ENCODE results near the gene GARIN5A. TPM values are rescaled to one million over a fixed set of nuclear protein-coding genes. Genes with fewer than 3 reads are reported as not detected.

The GARIN5A gene
- total RNA-seq, 1 experiment from 2014 or later, result 2.0 TPM

DNA sequence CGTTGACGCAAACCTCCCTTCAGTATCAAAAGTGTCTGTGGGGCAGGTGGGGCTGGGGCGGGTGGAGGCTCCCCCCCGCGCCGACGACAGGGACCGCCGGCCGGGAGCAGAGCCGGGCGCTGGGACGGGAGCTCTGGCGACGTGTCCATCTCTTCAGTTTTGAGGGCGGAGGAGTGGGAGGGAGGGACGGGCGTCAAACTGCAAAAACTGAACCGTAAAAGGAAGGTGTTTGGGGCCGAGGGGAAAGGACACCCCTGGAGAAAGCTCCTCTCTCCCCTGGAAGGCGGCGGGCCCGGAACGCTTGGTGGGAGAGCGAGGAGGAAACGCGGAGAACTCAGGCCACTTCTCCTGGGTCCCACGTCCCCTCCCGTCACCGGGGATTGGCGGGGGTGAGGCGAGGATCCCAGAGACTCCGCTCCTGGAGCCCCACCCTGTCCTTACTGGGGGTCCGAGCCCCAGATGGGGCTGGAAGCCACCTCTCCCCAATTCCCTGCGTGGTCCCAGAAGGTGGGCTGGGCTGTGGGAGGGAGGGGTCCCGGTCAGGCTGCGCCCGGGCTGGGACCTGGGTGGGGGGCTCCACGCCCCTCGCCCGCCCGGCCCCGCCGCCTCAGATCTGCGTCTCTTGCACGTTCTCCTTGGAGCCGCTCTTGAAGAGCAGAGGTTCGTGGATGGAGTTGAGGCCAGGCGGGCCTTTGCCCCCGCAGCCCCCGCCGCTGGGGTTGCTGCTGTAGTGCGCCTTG lies 40.5 kb upstream of the GARIN5A start:
- no peaks in the 10 kb centered on the region for H3K27me3 ChIP-seq (ENCODE audit: control insufficient read depth, insufficient read depth, low read length)
- CTCF ChIA-PET, result interaction anchor here (0.8 kb wide), 1 partner anchor 244 kb away, joined by 3 read pairs; no protein-coding TSS in a partner anchor
- H3K36me3 ChIP-seq (ENCODE audit: control insufficient read depth, insufficient read depth, low read length), result no peaks in the 10 kb centered on the region
- no TSS peak for BruUV-seq (replicated peaks)
- intact Hi-C loops (cut with micrococcal nuclease; ENCODE audit: unreplicated experiment) (no loop called here), in situ Hi-C loops (cut with HindIII; ENCODE audit: low pct_unique_long_range_greater_than_20kb, low sequenced_read_pairs) (no loop called here)
- POLR2A ChIA-PET, result no interaction called here
- H3K4me3 ChIP-seq (ENCODE audit: low read depth in 2 of 2, low read length in 2 of 2), result no peak overlapping the region
- H3K9me3 ChIP-seq (ENCODE audit: control insufficient read depth, insufficient read depth, low read depth, low read length), result no peaks in the 10 kb centered on the region
- no peak overlapping the region for H3K27ac ChIP-seq (ENCODE audit: low read length)
- DNase-seq (ENCODE audit: low read depth, low spot score) (no peak), ATAC-seq (no peak; the same call in 1 of the 2 replicates)
- no peak for TF ChIP-seq TCF7L2 (IDR thresholded peaks at IDR 0.05; ENCODE audit: low read depth, low read length)
- no peak for TF ChIP-seq SIN3A (IDR thresholded peaks at IDR 0.05; ENCODE audit: borderline replicate concordance, insufficient read depth, low read depth, low read length)
- TF ChIP-seq, protein P1, sequence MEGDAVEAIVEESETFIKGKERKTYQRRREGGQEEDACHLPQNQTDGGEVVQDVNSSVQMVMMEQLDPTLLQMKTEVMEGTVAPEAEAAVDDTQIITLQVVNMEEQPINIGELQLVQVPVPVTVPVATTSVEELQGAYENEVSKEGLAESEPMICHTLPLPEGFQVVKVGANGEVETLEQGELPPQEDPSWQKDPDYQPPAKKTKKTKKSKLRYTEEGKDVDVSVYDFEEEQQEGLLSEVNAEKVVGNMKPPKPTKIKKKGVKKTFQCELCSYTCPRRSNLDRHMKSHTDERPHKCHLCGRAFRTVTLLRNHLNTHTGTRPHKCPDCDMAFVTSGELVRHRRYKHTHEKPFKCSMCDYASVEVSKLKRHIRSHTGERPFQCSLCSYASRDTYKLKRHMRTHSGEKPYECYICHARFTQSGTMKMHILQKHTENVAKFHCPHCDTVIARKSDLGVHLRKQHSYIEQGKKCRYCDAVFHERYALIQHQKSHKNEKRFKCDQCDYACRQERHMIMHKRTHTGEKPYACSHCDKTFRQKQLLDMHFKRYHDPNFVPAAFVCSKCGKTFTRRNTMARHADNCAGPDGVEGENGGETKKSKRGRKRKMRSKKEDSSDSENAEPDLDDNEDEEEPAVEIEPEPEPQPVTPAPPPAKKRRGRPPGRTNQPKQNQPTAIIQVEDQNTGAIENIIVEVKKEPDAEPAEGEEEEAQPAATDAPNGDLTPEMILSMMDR (IDR thresholded peaks at IDR 0.05), result no peak
- TF ChIP-seq, protein P2, sequence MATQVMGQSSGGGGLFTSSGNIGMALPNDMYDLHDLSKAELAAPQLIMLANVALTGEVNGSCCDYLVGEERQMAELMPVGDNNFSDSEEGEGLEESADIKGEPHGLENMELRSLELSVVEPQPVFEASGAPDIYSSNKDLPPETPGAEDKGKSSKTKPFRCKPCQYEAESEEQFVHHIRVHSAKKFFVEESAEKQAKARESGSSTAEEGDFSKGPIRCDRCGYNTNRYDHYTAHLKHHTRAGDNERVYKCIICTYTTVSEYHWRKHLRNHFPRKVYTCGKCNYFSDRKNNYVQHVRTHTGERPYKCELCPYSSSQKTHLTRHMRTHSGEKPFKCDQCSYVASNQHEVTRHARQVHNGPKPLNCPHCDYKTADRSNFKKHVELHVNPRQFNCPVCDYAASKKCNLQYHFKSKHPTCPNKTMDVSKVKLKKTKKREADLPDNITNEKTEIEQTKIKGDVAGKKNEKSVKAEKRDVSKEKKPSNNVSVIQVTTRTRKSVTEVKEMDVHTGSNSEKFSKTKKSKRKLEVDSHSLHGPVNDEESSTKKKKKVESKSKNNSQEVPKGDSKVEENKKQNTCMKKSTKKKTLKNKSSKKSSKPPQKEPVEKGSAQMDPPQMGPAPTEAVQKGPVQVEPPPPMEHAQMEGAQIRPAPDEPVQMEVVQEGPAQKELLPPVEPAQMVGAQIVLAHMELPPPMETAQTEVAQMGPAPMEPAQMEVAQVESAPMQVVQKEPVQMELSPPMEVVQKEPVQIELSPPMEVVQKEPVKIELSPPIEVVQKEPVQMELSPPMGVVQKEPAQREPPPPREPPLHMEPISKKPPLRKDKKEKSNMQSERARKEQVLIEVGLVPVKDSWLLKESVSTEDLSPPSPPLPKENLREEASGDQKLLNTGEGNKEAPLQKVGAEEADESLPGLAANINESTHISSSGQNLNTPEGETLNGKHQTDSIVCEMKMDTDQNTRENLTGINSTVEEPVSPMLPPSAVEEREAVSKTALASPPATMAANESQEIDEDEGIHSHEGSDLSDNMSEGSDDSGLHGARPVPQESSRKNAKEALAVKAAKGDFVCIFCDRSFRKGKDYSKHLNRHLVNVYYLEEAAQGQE (IDR thresholded peaks at IDR 0.05; ENCODE audit: insufficient read depth in 1 of 2, low read depth in 2 of 2, low read length in 1 of 2), result no peak
- no peak for TF ChIP-seq POLR2AphosphoS5 (IDR thresholded peaks at IDR 0.05; ENCODE audit: low read depth, low read length)
- H3K4me1 ChIP-seq (ENCODE audit: control insufficient read depth, insufficient read depth, low read length), result no peaks in the 10 kb centered on the region

- intact Hi-C loops (cut with micrococcal nuclease; ENCODE audit: unreplicated experiment) (no loop called here), in situ Hi-C loops (cut with HindIII; ENCODE audit: low pct_unique_long_range_greater_than_20kb, low sequenced_read_pairs) (no loop called here)
- no TSS peak for BruUV-seq (replicated peaks)
- ChIA-PET POLR2A (no interaction called here), CTCF (interaction anchor here (0.8 kb wide), 1 partner anchor 244 kb away, joined by 3 read pairs; no protein-coding TSS in a partner anchor)
- H3K4me3 ChIP-seq (ENCODE audit: low read depth in 2 of 2, low read length in 2 of 2), result no peak overlapping the region
- no peaks in the 10 kb centered on the region for H3K27me3 ChIP-seq (ENCODE audit: control insufficient read depth, insufficient read depth, low read length)
- H3K4me1 ChIP-seq (ENCODE audit: control insufficient read depth, insufficient read depth, low read length), result no peaks in the 10 kb centered on the region
- ATAC-seq (no peak), DNase-seq (ENCODE audit: low read depth, low spot score) (no peak)
- H3K27ac ChIP-seq (ENCODE audit: low read length), result no peak overlapping the region
- H3K9me3 ChIP-seq (ENCODE audit: control insufficient read depth, insufficient read depth, low read depth, low read length), result no peaks in the 10 kb centered on the region
- H3K36me3 ChIP-seq (ENCODE audit: control insufficient read depth, insufficient read depth, low read length), result no peaks in the 10 kb centered on the region
- TF ChIP-seq POLR2AphosphoS5 (IDR thresholded peaks at IDR 0.05; ENCODE audit: low read depth, low read length) (no peak), TCF7L2 (IDR thresholded peaks at IDR 0.05; ENCODE audit: low read depth, low read length) (no peak), SIN3A (IDR thresholded peaks at IDR 0.05; ENCODE audit: borderline replicate concordance, insufficient read depth, low read depth, low read length) (no peak)
- TF ChIP-seq, protein P1 (IDR thresholded peaks at IDR 0.05), result no peak
- TF ChIP-seq, protein P2 (IDR thresholded peaks at IDR 0.05; ENCODE audit: insufficient read depth in 1 of 2, low read depth in 2 of 2, low read length in 1 of 2), result no peak
Observed at GRCh38 chr19:50516456-50516855, 39.8 kb upstream of the GARIN5A start.

Measured in Panc1 (cell line).